Neural progenitor cell (in vitro differentiated cells): Measurements from ENCODE around the gene DROSHA.

Source experiments
- CTCF ChIP-seq: fragments of 200-600 bp; sonication (generic); IDR thresholded peaks from 2 replicates; pipeline ENCODE4 v1.5.1; 2017; ENCODE audit warnings: antibody characterized with exemption, mild to moderate bottlenecking
- EZH2 ChIP-seq: fragments of 200-600 bp; sonication (generic); IDR thresholded peaks from 2 replicates; pipeline ENCODE4 v1.6.1; 2017; ENCODE audit warnings: antibody characterized with exemption, mild to moderate bottlenecking, moderate library complexity
- EZH2phosphoT487 ChIP-seq: fragments of 200-600 bp; sonication (generic); IDR thresholded peaks from 2 replicates; pipeline ENCODE4 v1.6.1; 2017; ENCODE audit warnings: antibody characterized with exemption

GRCh38 chr5:31553863-31554262 is 22.0 kb upstream of the DROSHA start:
- TF ChIP-seq EZH2: no peak
- no peak for TF ChIP-seq CTCF
- TF ChIP-seq EZH2phosphoT487: no peak
